ENCODE data around the gene DUSP22. TPM values are rescaled to one million over a fixed set of nuclear protein-coding genes. Genes with fewer than 3 reads are reported as not detected.
"Not testable (repeated sequence)": the region's sequence is repeated elsewhere in the genome, so short reads cannot be mapped to it uniquely, and the experiment has no call there.

Gene DUSP22
- total RNA-seq (10 to 100 TPM; 42.5 to 54.4 (median 50.2) TPM), polyA plus RNA-seq (10 to 100 TPM; 31.6 to 58.0 (median 49.7) TPM)
- long read RNA-seq, donor 1, transcript DUSP22-201 (8 exons, 1,485 nt) = minor isoform, 8 of 58 reads
- long read RNA-seq, donor 1, transcript DUSP22-202 (7 exons, 3,098 nt) = major isoform, 23 of 58 reads
- long read RNA-seq, donor 1, transcript DUSP22-208 (6 exons, 1,166 nt) = minor isoform, 16 of 58 reads
- long read RNA-seq, donor 1, partial matches to known transcripts = 0 of 58 reads
- long read RNA-seq, donor 1, other reads (novel, unspliced or antisense) = 9 of 58 reads
- long read RNA-seq, donor 2, transcript DUSP22-208 (6 exons, 1,166 nt) = minor isoform, 23 of 138 reads
- long read RNA-seq, donor 2, transcript DUSP22-201 (8 exons, 1,485 nt) = minor isoform, 28 of 138 reads
- long read RNA-seq, donor 2, transcript DUSP22-207 (7 exons, 587 nt) = minor isoform, 5 of 138 reads
- long read RNA-seq, donor 2, transcript DUSP22-202 (7 exons, 3,098 nt) = major isoform, 64 of 138 reads
- long read RNA-seq, donor 2, partial matches to known transcripts = 4 of 138 reads
- long read RNA-seq, donor 2, other reads (novel, unspliced or antisense) = 13 of 138 reads

- WGBS, 3 donors = 18 to 27% (median 18%) methylated on average over 82 to 85 of the region's 85 CpGs
Observed at GRCh38 chr6:291697-292505, at the start of gene DUSP22. TSS of gene DUSP22 (plus strand) at chr6:292487. CDS start at chr6:292540, 53 bp downstream.

GRCh38 chr6:246352-246751 is 45.9 kb upstream of the DUSP22 start:
- H3K36me3 ChIP-seq (ENCODE audit: insufficient read depth in 1 of 2, low read depth in 1 of 2) = no peaks in the 10 kb centered on the region
- intact Hi-C loops (cut with DNase I) = no loop called here
- DNase-seq = no peak
- TF ChIP-seq CTCF (IDR thresholded peaks at IDR 0.05) = no peak
- 74 to 80% (median 76%) methylated on average over 8 of the region's 8 CpGs for WGBS, 3 donors
- no peak overlapping the region for H3K27ac ChIP-seq
- no peaks in the 10 kb centered on the region for H3K4me1 ChIP-seq
- peaks cover 6% of the 10 kb centered on the region for H3K9me3 ChIP-seq
- H3K4me3 ChIP-seq = no peak overlapping the region
- H3K27me3 ChIP-seq (ENCODE audit: insufficient read depth in 3 of 3, low read length in 2 of 3) = no peaks in the 10 kb centered on the region
- no peak for ATAC-seq

More at GRCh38 chr6:291697-292505, at the start of gene DUSP22:
- DNase-seq = peak; percentile 92
- Histone ChIP-seq H3K36me3 (ENCODE audit: insufficient read depth in 1 of 2, low read depth in 1 of 2) (no peaks in the 10 kb centered on the region), H3K4me3 (peak within 1 kb of the TSS; percentile 84), H3K9me3 (no peaks in the 10 kb centered on the region), H3K4me1 (peaks cover 26% of the 10 kb centered on the region), H3K27me3 (ENCODE audit: insufficient read depth in 3 of 3, low read length in 2 of 3) (no peaks in the 10 kb centered on the region), H3K27ac (peak within 1 kb of the TSS; percentile 94)
- intact Hi-C loops (cut with DNase I) = no loop called here
- TF ChIP-seq CTCF (IDR thresholded peaks at IDR 0.05) = no peak
- ATAC-seq = peak; percentile 87 to 90 (median 90)

GRCh38 chr6:247351-247750 is 44.9 kb upstream of the DUSP22 start:
- no peaks in the 10 kb centered on the region for H3K36me3 ChIP-seq (ENCODE audit: insufficient read depth in 1 of 2, low read depth in 1 of 2)
- WGBS, 3 donors = 69 to 88% (median 87%) methylated on average over 5 of the region's 5 CpGs
- intact Hi-C loops (cut with DNase I) = no loop called here

GRCh38 chr6:248046-248445 is 44.2 kb upstream of the DUSP22 start:
- H3K4me3 ChIP-seq; H3K36me3 ChIP-seq (ENCODE audit: insufficient read depth in 1 of 2, low read depth in 1 of 2); H3K27me3 ChIP-seq (ENCODE audit: insufficient read depth in 3 of 3, low read length in 2 of 3); ATAC-seq; H3K9me3 ChIP-seq; H3K4me1 ChIP-seq; DNase-seq; H3K27ac ChIP-seq; intact Hi-C loops (cut with DNase I): not testable (repeated sequence)
- WGBS, 3 donors = 83 to 93% (median 87%) methylated on average over 6 of the region's 6 CpGs

More at GRCh38 chr6:247351-247750, 44.9 kb upstream of the DUSP22 start:
- H3K27me3 ChIP-seq (ENCODE audit: insufficient read depth in 3 of 3, low read length in 2 of 3) = no peaks in the 10 kb centered on the region
- H3K4me1 ChIP-seq = no peaks in the 10 kb centered on the region
- H3K4me3 ChIP-seq = no peak overlapping the region
- no peak for DNase-seq
- no peak for ATAC-seq
- H3K9me3 ChIP-seq = peaks cover 6% of the 10 kb centered on the region
- no peak overlapping the region for H3K27ac ChIP-seq
- no peak for TF ChIP-seq CTCF (IDR thresholded peaks at IDR 0.05)

- ATAC-seq (no peak), DNase-seq (no peak)
- intact Hi-C loops (cut with DNase I) = no loop called here
- H3K36me3 ChIP-seq (ENCODE audit: insufficient read depth in 1 of 2, low read depth in 1 of 2) = no peaks in the 10 kb centered on the region
- H3K4me3 ChIP-seq = no peak overlapping the region
- no peaks in the 10 kb centered on the region for H3K27me3 ChIP-seq (ENCODE audit: insufficient read depth in 3 of 3, low read length in 2 of 3)
- no peaks in the 10 kb centered on the region for H3K4me1 ChIP-seq
- H3K27ac ChIP-seq = no peak overlapping the region
- no peaks in the 10 kb centered on the region for H3K9me3 ChIP-seq
- TF ChIP-seq CTCF (IDR thresholded peaks at IDR 0.05) = no peak
Observed at GRCh38 chr6:250676-251075, 41.6 kb upstream of the DUSP22 start.

Measured in psoas muscle (tissue), 8 donors.